Smooth muscle cell (in vitro differentiated cells): ENCODE results near the gene TWIST2. TPM values are rescaled to one million over a fixed set of nuclear protein-coding genes. Genes with fewer than 3 reads are reported as not detected.

Experiments
- DNase-seq: peaks from one replicate; lab custom pipeline; 2025; ENCODE audit not compliant: unreplicated experiment; lab: John Stamatoyannopoulos, UW
- H2AFZ ChIP-seq: fragments of 200-600 bp; sonication (generic); 2 replicates; pipeline ENCODE4 v1.6.0; 2016; ENCODE audit warnings: antibody characterized with exemption, low read depth, mild to moderate bottlenecking
- H3F3A ChIP-seq: fragments of 200-600 bp; sonication (generic); 2 replicates; pipeline ENCODE4 v1.6.0; 2017; ENCODE audit warnings: antibody characterized with exemption, low read depth
- H3K27ac ChIP-seq: fragments of 200-600 bp; sonication (generic); 2 replicates; pipeline ENCODE4 v1.5.1; 2016; ENCODE audit warnings: low read depth, mild to moderate bottlenecking
- H3K27me3 ChIP-seq: fragments of 200-600 bp; sonication (generic); 2 replicates; pipeline ENCODE4 v1.6.1; 2016; ENCODE audit warnings: low read depth, mild to moderate bottlenecking
- H3K36me3 ChIP-seq: fragments of 200-600 bp; sonication (generic); 2 replicates; pipeline ENCODE4 v1.5.1; 2016; ENCODE audit warnings: low read depth
- H3K4me1 ChIP-seq: fragments of 200-600 bp; sonication (generic); 2 replicates; pipeline ENCODE4 v1.5.1; 2016; ENCODE audit warnings: low read depth
- H3K4me2 ChIP-seq: fragments of 200-600 bp; sonication (generic); 2 replicates; pipeline ENCODE4 v1.6.0; 2016; ENCODE audit warnings: mild to moderate bottlenecking
- H3K4me3 ChIP-seq: fragments of 200-600 bp; sonication (generic); 2 replicates; pipeline ENCODE4 v1.5.1; 2016; ENCODE audit warnings: mild to moderate bottlenecking
- H3K79me2 ChIP-seq: fragments of 200-600 bp; sonication (generic); 2 replicates; pipeline ENCODE4 v1.6.0; 2016; ENCODE audit warnings: low read depth, mild to moderate bottlenecking
- H3K9ac ChIP-seq: fragments of 200-600 bp; sonication (generic); 2 replicates; pipeline ENCODE4 v1.6.0; 2016; ENCODE audit warnings: low read depth
- H3K9me3 ChIP-seq: fragments of 200-600 bp; sonication (generic); replicated peaks from 2 replicates; pipeline ENCODE4 v1.5.1; 2016; ENCODE audit warnings: low read depth
- H4K20me1 ChIP-seq: fragments of 200-600 bp; sonication (generic); 2 replicates; pipeline ENCODE4 v1.6.0; 2016; ENCODE audit warnings: low read depth
- WGBS: methylation state at CpG from one replicate; pipeline ENCODE4 v1.1.7; 2016; ENCODE audit warnings: low lambda C conversion rate; 5-methylcytosine and 5-hydroxymethylcytosine counted together
- polyA plus RNA-seq: library from polyadenylated mRNA; unstranded; fragments of >200 nt; fragmentation: Nextera tagmentation; extraction: Ambion mirVana; gene quantifications from 2 replicates; pipeline ENCODE4 v1.2.1, GENCODE V29; 2016
- total RNA-seq: library from RNA; depleted of rRNA; stranded (reverse); fragments of >200 nt; gene quantifications from 2 replicates; pipeline ENCODE4 v1.2.3, GENCODE V29; 2014
- TF ChIP-seq, protein P1 (sequence below): fragments of 200-600 bp; sonication (generic); IDR thresholded peaks from 2 replicates; pipeline ENCODE4 v1.5.1; 2017; ENCODE audit warnings: borderline replicate concordance, mild to moderate bottlenecking, antibody characterized with exemption; ENCODE audit not compliant: insufficient read depth, poor library complexity, severe bottlenecking

TWIST2 gene
- total and polyA plus RNA-seq, 2 experiments from 2014 or later: 1.0 to 2.4 TPM

DNA sequence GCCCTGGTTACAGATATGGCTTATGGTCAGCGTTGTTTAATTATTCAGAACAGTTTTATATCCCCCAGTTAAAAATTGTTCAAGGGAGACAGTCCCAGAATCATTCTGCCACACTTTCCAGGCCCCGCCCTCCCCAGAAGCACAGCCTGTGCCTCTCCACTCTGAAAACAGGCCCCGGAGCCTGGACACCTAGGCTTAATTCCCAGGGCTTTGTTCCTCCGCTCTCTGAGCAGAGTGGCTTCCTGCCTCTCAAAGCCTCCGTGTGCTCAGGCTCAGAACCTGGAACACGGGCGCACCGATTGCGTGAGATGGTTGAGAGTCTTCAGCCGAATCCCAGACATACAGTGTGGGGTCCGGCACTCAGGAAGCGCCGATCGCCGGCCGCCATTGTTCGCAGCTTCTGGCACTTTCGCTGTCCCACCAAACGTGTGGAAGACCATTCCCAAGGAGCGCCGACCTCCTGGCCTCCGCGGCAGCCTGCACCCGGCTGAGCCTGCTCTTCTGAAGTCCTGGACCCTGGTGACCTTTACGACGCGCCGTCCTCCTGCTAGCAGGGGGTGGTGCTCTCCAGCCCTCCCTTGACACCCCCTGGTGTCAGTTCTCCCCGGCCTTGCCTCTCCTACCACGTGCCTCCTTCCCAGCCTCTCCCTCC, 45.6 kb downstream of the TWIST2 start:
- Histone ChIP-seq H3K4me1 (peaks cover 5% of the 10 kb centered on the region), H3K9me3 (no peaks in the 10 kb centered on the region), H4K20me1 (no peaks in the 10 kb centered on the region), H3K9ac (no peak overlapping the region), H3F3A (no peaks in the 10 kb centered on the region), H2AFZ (no peak overlapping the region), H3K4me3 (no peak overlapping the region), H3K79me2 (no peaks in the 10 kb centered on the region), H3K36me3 (no peaks in the 10 kb centered on the region), H3K27me3 (no peaks in the 10 kb centered on the region), H3K4me2 (no peak overlapping the region), H3K27ac (no peak overlapping the region)
- WGBS: 93% methylated on average over 30 of the region's 30 CpGs
- TF ChIP-seq, protein P1, sequence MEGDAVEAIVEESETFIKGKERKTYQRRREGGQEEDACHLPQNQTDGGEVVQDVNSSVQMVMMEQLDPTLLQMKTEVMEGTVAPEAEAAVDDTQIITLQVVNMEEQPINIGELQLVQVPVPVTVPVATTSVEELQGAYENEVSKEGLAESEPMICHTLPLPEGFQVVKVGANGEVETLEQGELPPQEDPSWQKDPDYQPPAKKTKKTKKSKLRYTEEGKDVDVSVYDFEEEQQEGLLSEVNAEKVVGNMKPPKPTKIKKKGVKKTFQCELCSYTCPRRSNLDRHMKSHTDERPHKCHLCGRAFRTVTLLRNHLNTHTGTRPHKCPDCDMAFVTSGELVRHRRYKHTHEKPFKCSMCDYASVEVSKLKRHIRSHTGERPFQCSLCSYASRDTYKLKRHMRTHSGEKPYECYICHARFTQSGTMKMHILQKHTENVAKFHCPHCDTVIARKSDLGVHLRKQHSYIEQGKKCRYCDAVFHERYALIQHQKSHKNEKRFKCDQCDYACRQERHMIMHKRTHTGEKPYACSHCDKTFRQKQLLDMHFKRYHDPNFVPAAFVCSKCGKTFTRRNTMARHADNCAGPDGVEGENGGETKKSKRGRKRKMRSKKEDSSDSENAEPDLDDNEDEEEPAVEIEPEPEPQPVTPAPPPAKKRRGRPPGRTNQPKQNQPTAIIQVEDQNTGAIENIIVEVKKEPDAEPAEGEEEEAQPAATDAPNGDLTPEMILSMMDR: no peak
- no peak for DNase-seq

DNA sequence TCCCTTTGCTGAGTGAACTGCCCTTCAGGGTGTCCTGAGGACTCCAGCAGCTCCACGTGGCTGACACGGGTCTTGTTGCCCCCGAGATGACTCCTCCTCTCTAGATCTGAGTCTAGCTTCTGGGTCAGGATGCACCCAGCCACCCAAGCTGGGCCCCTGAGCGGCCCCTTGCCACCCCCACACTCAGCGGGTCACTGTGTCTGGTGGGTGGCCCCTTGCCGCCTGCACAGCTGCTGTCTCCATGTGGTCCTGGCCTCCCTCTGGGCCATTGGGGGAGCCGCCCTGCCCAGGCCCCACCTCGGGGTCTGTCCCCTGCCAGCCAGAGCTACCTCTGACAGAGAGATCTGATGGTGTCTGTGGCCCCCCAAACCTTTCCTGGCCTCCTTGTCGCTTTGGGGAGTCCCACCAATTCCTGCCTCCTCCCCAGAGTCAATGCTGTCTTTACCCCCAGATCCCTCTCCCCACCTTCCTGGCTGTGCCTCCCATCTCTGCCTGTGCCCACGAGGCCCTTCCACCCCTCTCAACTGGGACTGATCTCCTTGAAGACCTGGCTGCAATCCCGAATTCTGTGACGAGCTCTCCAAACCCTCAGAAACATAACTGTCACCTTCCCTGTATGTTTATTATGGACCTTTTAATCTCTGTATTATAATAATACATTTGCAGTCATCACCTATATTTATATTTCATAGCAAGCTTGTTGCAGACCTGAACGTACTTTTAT, 46.5 kb downstream of the TWIST2 start:
- Histone ChIP-seq H3F3A (no peaks in the 10 kb centered on the region), H4K20me1 (no peaks in the 10 kb centered on the region), H3K4me3 (no peak overlapping the region), H3K27ac (no peak overlapping the region), H3K79me2 (no peaks in the 10 kb centered on the region), H2AFZ (no peak overlapping the region), H3K9ac (no peak overlapping the region), H3K4me1 (peaks cover 5% of the 10 kb centered on the region), H3K9me3 (no peaks in the 10 kb centered on the region), H3K27me3 (no peaks in the 10 kb centered on the region), H3K4me2 (no peak overlapping the region), H3K36me3 (no peaks in the 10 kb centered on the region)
- TF ChIP-seq, protein P1: no peak
- no peak for DNase-seq
- WGBS: 90% methylated on average over 13 of the region's 13 CpGs

DNA sequence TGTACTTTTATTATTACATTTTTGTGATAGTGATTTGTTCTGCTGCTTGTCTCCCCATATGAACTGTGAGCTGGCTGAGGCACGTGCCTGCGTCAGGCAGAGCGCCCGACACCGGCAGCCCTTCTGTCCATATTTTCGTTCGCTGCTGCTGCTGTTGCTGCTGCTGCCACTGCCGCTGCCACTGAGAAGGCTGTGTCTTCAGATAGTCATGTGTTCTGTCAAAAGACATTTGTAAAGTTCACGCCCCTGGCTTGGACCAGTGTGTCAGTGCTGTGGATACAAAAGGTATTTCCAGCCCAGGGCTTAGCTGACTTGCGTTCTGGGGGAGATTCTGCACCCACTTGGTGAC, 47.0 kb downstream of the TWIST2 start:
- no peaks in the 10 kb centered on the region for H3F3A ChIP-seq
- no peaks in the 10 kb centered on the region for H3K79me2 ChIP-seq
- no peak overlapping the region for H3K27ac ChIP-seq
- no peaks in the 10 kb centered on the region for H3K36me3 ChIP-seq
- TF ChIP-seq, protein P1: no peak
- H4K20me1 ChIP-seq: no peaks in the 10 kb centered on the region
- no peak for DNase-seq
- no peak overlapping the region for H3K4me3 ChIP-seq
- no peaks in the 10 kb centered on the region for H3K27me3 ChIP-seq
- H3K4me2 ChIP-seq: no peak overlapping the region
- H3K9ac ChIP-seq: no peak overlapping the region
- no peak overlapping the region for H2AFZ ChIP-seq
- 89% methylated on average over 10 of the region's 10 CpGs for WGBS
- H3K4me1 ChIP-seq: peaks cover 5% of the 10 kb centered on the region
- H3K9me3 ChIP-seq: no peaks in the 10 kb centered on the region
